ENCODE results near the gene KLHL1. TPM values are rescaled to one million over a fixed set of nuclear protein-coding genes. Genes with fewer than 3 reads are reported as not detected.

Gene KLHL1, protein sequence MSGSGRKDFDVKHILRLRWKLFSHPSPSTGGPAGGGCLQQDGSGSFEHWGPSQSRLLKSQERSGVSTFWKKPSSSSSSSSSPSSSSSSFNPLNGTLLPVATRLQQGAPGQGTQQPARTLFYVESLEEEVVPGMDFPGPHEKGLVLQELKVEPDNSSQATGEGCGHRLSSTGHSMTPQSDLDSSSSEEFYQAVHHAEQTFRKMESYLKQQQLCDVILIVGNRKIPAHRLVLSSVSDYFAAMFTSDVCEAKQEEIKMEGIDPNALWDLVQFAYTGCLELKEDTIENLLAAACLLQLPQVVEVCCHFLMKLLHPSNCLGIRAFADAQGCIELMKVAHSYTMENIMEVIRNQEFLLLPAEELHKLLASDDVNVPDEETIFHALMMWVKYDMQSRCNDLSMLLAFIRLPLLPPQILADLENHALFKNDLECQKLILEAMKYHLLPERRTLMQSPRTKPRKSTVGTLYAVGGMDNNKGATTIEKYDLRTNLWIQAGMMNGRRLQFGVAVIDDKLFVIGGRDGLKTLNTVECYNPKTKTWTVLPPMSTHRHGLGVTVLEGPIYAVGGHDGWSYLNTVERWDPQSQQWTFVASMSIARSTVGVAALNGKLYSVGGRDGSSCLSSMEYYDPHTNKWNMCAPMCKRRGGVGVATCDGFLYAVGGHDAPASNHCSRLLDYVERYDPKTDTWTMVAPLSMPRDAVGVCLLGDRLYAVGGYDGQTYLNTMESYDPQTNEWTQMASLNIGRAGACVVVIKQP
- total RNA-seq (2016; rRNA removed; fragmentation: Illumina TruSeq; extraction: Trizol) (not detected in 2 replicates), polyA plus RNA-seq (2011; rRNA removed) (0.01 TPM in 1 of 2 replicates, not detected in the other), polyA minus RNA-seq (2011; rRNA and poly(A)+ RNA removed; ENCODE audit: low replicate concordance) (80.4 TPM in 1 of 2 replicates, not detected in the other), Bru-seq, nascent RNA (not detected), BruChase-seq, experiment 1, labeled RNA remaining after a 6-hour chase (not detected), BruChase-seq, experiment 2, labeled RNA remaining after a 2-hour chase (not detected)
- not detected in 2 replicates for total RNA-seq (2016; cell fraction: cytosol; rRNA removed; fragmentation: Illumina TruSeq; extraction: Trizol; ENCODE audit: low read depth)
- not detected in 2 replicates for total RNA-seq (2016; cell fraction: insoluble cytoplasmic fraction; rRNA removed; fragmentation: Illumina TruSeq; extraction: Trizol)
- total RNA-seq (2016; cell fraction: membrane; rRNA removed; fragmentation: Illumina TruSeq; extraction: Trizol), result not detected in 2 replicates
- total RNA-seq (2016; cell fraction: nucleus; rRNA removed; fragmentation: Illumina TruSeq; extraction: Trizol), result not detected in 2 replicates
- 0.01 TPM in 1 of 2 replicates, not detected in the other for polyA plus RNA-seq (2011; cell fraction: cytosol; rRNA removed)
- polyA plus RNA-seq (2011; cell fraction: nucleus; rRNA removed), result not detected in 2 replicates
- not detected in 2 replicates for polyA plus RNA-seq (2012)
- not detected in 2 replicates for polyA plus RNA-seq (2016; cell fraction: cytosol; fragmentation: Illumina TruSeq; extraction: Trizol; ENCODE audit: low read depth)
- not detected in 2 replicates for polyA plus RNA-seq (2016; cell fraction: insoluble cytoplasmic fraction; fragmentation: Illumina TruSeq; extraction: Trizol; ENCODE audit: low read depth)
- polyA plus RNA-seq (2016; cell fraction: membrane; fragmentation: Illumina TruSeq; extraction: Trizol; ENCODE audit: low read depth), result not detected in 2 replicates
- polyA plus RNA-seq (2016; cell fraction: nucleus; fragmentation: Illumina TruSeq; extraction: Trizol; ENCODE audit: insufficient read depth, low read depth), result not detected in 2 replicates
- polyA minus RNA-seq (2011; cell fraction: cytosol; rRNA and poly(A)+ RNA removed), result 0.18 TPM in 1 of 2 replicates, not detected in the other
- 0.26 TPM in 1 of 2 replicates, not detected in the other for polyA minus RNA-seq (2011; cell fraction: nucleus; rRNA and poly(A)+ RNA removed)
- long read RNA-seq, experiment 1, result 0 reads
- long read RNA-seq, experiment 2, result 0 reads

- CTCF ChIA-PET (ENCODE audit: low intra/inter-chr PET ratio, low total read pairs), result no interaction called here
- WGBS (ENCODE audit: low lambda C conversion rate), result 9% methylated on average over 18 of the region's 18 CpGs
- no peaks in the 10 kb centered on the region for H3K9me3 ChIP-seq (ENCODE audit: low read length)
- no peak within 1 kb of the TSS for H2AFZ ChIP-seq (ENCODE audit: low read length)
- no peak for ATAC-seq
- no peaks in the 10 kb centered on the region for H3K4me1 ChIP-seq (ENCODE audit: insufficient read depth, low read length)
- in situ Hi-C loops (cut with HindIII; ENCODE audit: extremely low pct_ligation_motif_present, low pct_unique_long_range_greater_than_20kb) (no loop called here), intact Hi-C loops (cut with micrococcal nuclease; ENCODE audit: unreplicated experiment) (no loop called here)
- no peak within 1 kb of the TSS for H3K9ac ChIP-seq (ENCODE audit: insufficient read depth, low read depth, low read length)
- no peak for DNase-seq (ENCODE audit: low spot score)
- 0 out of 5 replicates have a peak, but pooled peaks cover 0 to 7% of the 10 kb centered on the region in 2 experiments for H3K27me3 ChIP-seq (ENCODE audit: control insufficient read depth in 1 of 2, insufficient read depth in 2 of 2, low read length in 2 of 2)
- H3K4me3 ChIP-seq (replicated peaks in 1 of 3; ENCODE audit: insufficient read depth in 1 of 3, low read depth in 2 of 3, low read length in 3 of 3), result no peak within 1 kb of the TSS
- H3K4me2 ChIP-seq (ENCODE audit: low read depth, low read length), result no peak within 1 kb of the TSS
- no peaks in the 10 kb centered on the region for H4K20me1 ChIP-seq (ENCODE audit: insufficient read depth, low read length)
- no peaks in the 10 kb centered on the region for H3K36me3 ChIP-seq (replicated peaks in 1 of 2; ENCODE audit: control insufficient read depth in 1 of 2, insufficient read depth in 2 of 2, low read length in 2 of 2)
- no peaks in the 10 kb centered on the region for H3K79me2 ChIP-seq (ENCODE audit: insufficient read depth, low read length)
- POLR2A ChIA-PET, result no interaction called here
- H3K27ac ChIP-seq (ENCODE audit: extremely low read length, insufficient read depth, low read length), result no peak within 1 kb of the TSS
- no TSS peak for BruUV-seq (replicated peaks)
- no peak for FAIRE-seq
- TF ChIP-seq ZMYM3 (CRISPR knock-in tag; IDR thresholded peaks at IDR 0.05), result no peak
- TF ChIP-seq EED (CRISPR knock-in tag; IDR thresholded peaks at IDR 0.05), result no peak
- TF ChIP-seq AHDC1 (CRISPR knock-in tag; IDR thresholded peaks at IDR 0.05; ENCODE audit: borderline replicate concordance), result no peak
- no peak for TF ChIP-seq ZSCAN25 (CRISPR knock-in tag; IDR thresholded peaks at IDR 0.05)
- TF ChIP-seq CENPX (CRISPR knock-in tag; IDR thresholded peaks at IDR 0.05), result no peak
- no peak for TF ChIP-seq TFE3 (CRISPR knock-in tag; IDR thresholded peaks at IDR 0.05)
- TF ChIP-seq PHF8 (CRISPR knock-in tag; IDR thresholded peaks at IDR 0.05), result no peak
- TF ChIP-seq BHLHE40 (IDR thresholded peaks at IDR 0.05; ENCODE audit: low read length), result no peak
Observed at GRCh38 chr13:70108356-70109105, at the start of gene KLHL1. Gene KLHL1 (minus strand): TSS chr13:70108452. CDS start chr13:70107699, 753 bp downstream.
